K562 (cell line): ENCODE results near the gene CTSZ. TPM values are rescaled to one million over a fixed set of nuclear protein-coding genes. Genes with fewer than 3 reads are reported as not detected.

Experiments used
- ATAC-seq: fragments of 200-7000 bp; cut with Tn5 transposase; 3 replicates; pipeline ENCODE4 v1.9.1; 2020; ENCODE audit warnings: moderate library complexity
- BruUV-seq: library from RNA; stranded (reverse); fragments of 400-500 nt; replicated peaks from 2 replicates; lab custom pipeline; 2021; lab: Mats Ljungman, UMichigan
- CTCF ChIA-PET: fragments of 300-600 bp; formaldehyde crosslinking; extraction: SDS; loops from one replicate; lab custom pipeline; 2021; ENCODE audit warnings: low intra/inter-chr PET ratio; lab: Yijun Ruan, JAX
- POLR2A ChIA-PET: fragments of 300-600, 350-650 bp; sonication (Branson Sonifier 250); formaldehyde crosslinking; extraction: SDS; loops from one replicate; lab custom pipeline; 2021; ENCODE audit warnings: antibody characterized with exemption, inconsistent platforms; lab: Yijun Ruan, JAX
- DNase-seq, 4 experiments: peaks; one replicate each; pipeline versions ENCODE4 v3.0.0 to v3.0.0-alpha.2; 2011 to 2018; ENCODE audit warnings: low spot score in 3 of 4, mixed read lengths in 3 of 4; ENCODE audit errors: extremely low read depth in 1 of 4
- FAIRE-seq: peaks from 2 replicates; lab custom pipeline; 2011; peaks lifted over from hg19 to GRCh38; lab: Jason Lieb, UNC
- H2AFZ ChIP-seq: 2 replicates; pipeline ENCODE4 v1.6.0; 2011; ENCODE audit warnings: low read depth, low read length, control low read depth, inconsistent platforms
- H3K27ac ChIP-seq: fragments of 200-600 bp; 3 replicates; pipeline ENCODE4 v1.8.0; 2011; ENCODE audit warnings: low read depth, mild to moderate bottlenecking, control low read depth, inconsistent platforms, low read length, moderate library complexity, mixed read lengths; ENCODE audit errors: extremely low read depth
- H3K27me3 ChIP-seq, 2 experiments: fragments of 300-600 bp in 1 of 2; 2 replicates in 1 of 2; 3 replicates in 1 of 2; pipeline versions ENCODE4 v1.6.0 to v1.8.0; 2011; ENCODE audit warnings: inconsistent platforms in 2 of 2, low read length in 2 of 2, mild to moderate bottlenecking in 1 of 2, mixed read lengths in 1 of 2, moderate library complexity in 1 of 2; ENCODE audit not compliant: control insufficient read depth in 2 of 2, insufficient read depth in 2 of 2
- H3K36me3 ChIP-seq: fragments of 300-600 bp; 3 replicates; pipeline ENCODE4 v1.8.0; 2011; ENCODE audit warnings: mild to moderate bottlenecking, low read length, inconsistent platforms; ENCODE audit not compliant: control insufficient read depth, insufficient read depth
- H3K4me1 ChIP-seq, 2 experiments: fragments of 200-600 bp in 1 of 2; replicated peaks in 1 of 2; 2 replicates in 1 of 2; 3 replicates in 1 of 2; pipeline versions ENCODE4 v1.5.1 to v1.8.0; 2011; ENCODE audit warnings: inconsistent platforms in 2 of 2, low read length in 2 of 2, mild to moderate bottlenecking in 1 of 2, mixed read lengths in 1 of 2, moderate library complexity in 1 of 2; ENCODE audit not compliant: control insufficient read depth in 2 of 2, insufficient read depth in 2 of 2
- H3K4me2 ChIP-seq: 2 replicates; pipeline ENCODE4 v1.6.1; 2011; ENCODE audit warnings: low read length, control low read depth, inconsistent platforms, mixed read lengths; ENCODE audit not compliant: insufficient read depth
- H3K4me3 ChIP-seq: fragments of 200-600 bp; sonication (generic), shearing (Covaris generic); 2 replicates; pipeline ENCODE4 v1.5.1; 2016; ENCODE audit warnings: control low read depth, inconsistent platforms
- H3K79me2 ChIP-seq: fragments of 200-600 bp; 3 replicates; pipeline ENCODE4 v1.8.0; 2011; ENCODE audit warnings: low read length, inconsistent platforms; ENCODE audit not compliant: control insufficient read depth, insufficient read depth
- H3K9ac ChIP-seq, 2 experiments: 2 replicates each; pipeline versions ENCODE4 v1.6.0 to v1.6.1; 2011; ENCODE audit warnings: low read depth in 2 of 2, low read length in 2 of 2, control low read depth in 1 of 2, inconsistent platforms in 1 of 2, mild to moderate bottlenecking in 1 of 2, mixed read lengths in 1 of 2; ENCODE audit not compliant: insufficient read depth in 1 of 2
- H3K9me1 ChIP-seq: one replicate; pipeline ENCODE4 v1.6.0; 2011; ENCODE audit warnings: inconsistent platforms, mild to moderate bottlenecking, low read length, moderate library complexity; ENCODE audit not compliant: control insufficient read depth, insufficient read depth
- H3K9me3 ChIP-seq: replicated peaks from 2 replicates; pipeline ENCODE4 v1.5.1; 2011; ENCODE audit warnings: low read depth, low read length, inconsistent platforms; ENCODE audit not compliant: control insufficient read depth, insufficient read depth
- H4K20me1 ChIP-seq: replicated peaks from 2 replicates; pipeline ENCODE4 v1.6.1; 2011; ENCODE audit warnings: low read length, inconsistent platforms, mixed read lengths; ENCODE audit not compliant: control insufficient read depth, insufficient read depth
- CREBBP ChIP-seq: IDR thresholded peaks from one replicate; pipeline ENCODE4 v1.6.1; 2012; ENCODE audit warnings: low read depth, mild to moderate bottlenecking, control low read depth, inconsistent platforms, low read length
- ETV6 ChIP-seq, 3 experiments: fragments of 150-350 bp in 1 of 3; sonication (generic) in 1 of 3; formaldehyde crosslinking in 1 of 3; IDR thresholded peaks; 2 replicates each; pipeline versions ENCODE4 v1.6.1 to v1.8.0; 2014 to 2022; ENCODE audit warnings: borderline replicate concordance in 2 of 3, low read depth in 2 of 3, antibody characterized with exemption in 1 of 3, low read length in 1 of 3, mild to moderate bottlenecking in 1 of 3, missing genetic modification reagents in 1 of 3
- RBM15 ChIP-seq: fragments of 200-400 bp; formaldehyde crosslinking; IDR thresholded peaks from 2 replicates; pipeline ENCODE4 v1.6.1; 2018; ENCODE audit warnings: mild to moderate bottlenecking, low read length, moderate library complexity; ENCODE audit not compliant: insufficient read depth
- SETDB1 ChIP-seq: IDR thresholded peaks from one replicate; pipeline ENCODE4 v1.6.1; 2012; ENCODE audit warnings: low read length, control low read depth, inconsistent platforms
- TOE1 ChIP-seq, 2 experiments: fragments of 450-650 bp in 1 of 2; sonication (generic) in 1 of 2; formaldehyde crosslinking in 1 of 2; IDR thresholded peaks; 2 replicates each; pipeline versions ENCODE4 v1.7.1 to v1.8.0; 2016 to 2022; ENCODE audit warnings: borderline replicate concordance in 2 of 2, mild to moderate bottlenecking in 2 of 2, antibody characterized with exemption in 1 of 2, inconsistent platforms in 1 of 2, low read depth in 1 of 2, missing genetic modification reagents in 1 of 2, moderate library complexity in 1 of 2
- TSHZ1 ChIP-seq: fragments of 250-450 bp; sonication (Bioruptor Pico); IDR thresholded peaks from 2 replicates; pipeline ENCODE4 v1.4.0; 2020; ENCODE audit warnings: mild to moderate bottlenecking, moderate library complexity
- ZNF174 ChIP-seq: fragments of 250-450 bp; sonication (Bioruptor Pico); IDR thresholded peaks from 2 replicates; pipeline ENCODE4 v1.4.0; 2020; ENCODE audit warnings: mild to moderate bottlenecking
- ZNF324 ChIP-seq: fragments of 250-450 bp; sonication (Bioruptor Pico); IDR thresholded peaks from 2 replicates; pipeline ENCODE4 v1.4.0; 2020; ENCODE audit warnings: mild to moderate bottlenecking
- ZNF589 ChIP-seq: fragments of 200-800 bp; sonication (Bioruptor generic); IDR thresholded peaks from 2 replicates; pipeline ENCODE4 v1.6.1; 2016; ENCODE audit warnings: low read depth, missing genetic modification characterization, missing compliant biosample characterization
- WGBS: fragments of 100-300 bp; shearing (Covaris generic); methylation state at CpG from one replicate; pipeline ENCODE4 v1.1.6; 2016; ENCODE audit warnings: low coverage, mixed read lengths; ENCODE audit not compliant: insufficient coverage; ENCODE audit errors: missing lambda C conversion rate; 5-methylcytosine and 5-hydroxymethylcytosine counted together
- in situ Hi-C: fragments of 300-500 bp; cut with MboI; formaldehyde crosslinking; loops from 4 replicates; pipeline ENCODE4 v1.15.0; 2018; ENCODE audit warnings: inconsistent platforms, mixed read lengths
- intact Hi-C: fragments of 100-400 bp; cut with micrococcal nuclease; formaldehyde crosslinking; loops from 2 replicates; pipeline ENCODE4 v1.14.2; 2022
- polyA plus RNA-seq, 8 experiments: library from polyadenylated mRNA; depleted of rRNA in 4 of 8; stranded (reverse) in 5 of 8; unstranded in 3 of 8; fragments of >200 nt; fragmentation: Nextera tagmentation in 2 of 8; fragmentation: Illumina TruSeq in 1 of 8; extraction: Ambion mirVana in 2 of 8; extraction: Trizol in 1 of 8; gene quantifications; 2 replicates each; pipeline versions ENCODE4 v1.2.1 to v1.2.3, GENCODE V29; 2011 to 2014; ENCODE audit warnings: inconsistent platforms in 1 of 8, missing spikeins in 1 of 8
- total RNA-seq, 7 experiments: library from RNA; depleted of rRNA in 6 of 7; stranded (reverse); fragments of >200 nt in 6 of 7; fragmentation: Illumina TruSeq in 2 of 7; extraction: Trizol in 2 of 7; gene quantifications; 2 replicates each; pipeline versions ENCODE4 v1.2.1 to v1.2.3, GENCODE V29; 2011 to 2021; ENCODE audit warnings: low replicate concordance in 1 of 7
- TF ChIP-seq, protein P1 (sequence below): IDR thresholded peaks from 2 replicates; pipeline ENCODE4 v1.6.1; 2016; ENCODE audit warnings: missing genetic modification characterization, missing compliant biosample characterization
- TF ChIP-seq, protein P2 (sequence below): fragments of 450-650 bp; formaldehyde crosslinking; IDR thresholded peaks from 2 replicates; pipeline ENCODE4 v1.4.0; 2020; ENCODE audit warnings: mild to moderate bottlenecking
- TF ChIP-seq, protein P3 (sequence below): sonication (generic); formaldehyde crosslinking; IDR thresholded peaks from 2 replicates; pipeline ENCODE4 v1.8.1; 2023; ENCODE audit warnings: mild to moderate bottlenecking, missing genetic modification reagents

Gene CTSZ
- total and polyA plus RNA-seq, 9 of the 15 experiments (the other 6 are each of a cell fraction or from before 2014, with no cell fraction given): 1.6 to 143 (median 82.8) TPM

DNA sequence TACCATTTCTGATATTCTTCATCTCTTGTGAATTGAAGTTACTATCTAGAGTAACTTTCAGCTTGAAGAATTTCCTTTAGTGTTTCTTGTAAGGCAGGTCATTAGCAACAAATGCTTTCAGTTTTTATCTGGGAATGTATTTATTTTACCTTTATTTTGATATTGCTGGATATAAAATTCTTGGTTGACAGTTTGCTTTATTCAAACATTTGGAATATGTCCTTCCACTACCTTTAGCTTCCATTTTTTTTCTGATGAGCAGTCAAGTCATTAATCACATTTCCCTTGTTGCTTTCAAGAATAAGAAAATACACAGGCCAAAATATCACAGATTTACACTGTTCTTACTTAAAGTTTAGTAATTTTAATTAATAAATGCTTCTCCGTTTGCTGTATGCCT, 31.7 kb downstream of the CTSZ start (continued):
- TF ChIP-seq TSHZ1 (CRISPR knock-in tag): no peak

- CTCF ChIA-PET: no interaction called here
- Histone ChIP-seq H3K36me3 (no peaks in the 10 kb centered on the region), H4K20me1 (no peaks in the 10 kb centered on the region), H3K9me3 (no peaks in the 10 kb centered on the region), H3K27me3 (peaks cover 13 to 16% of the 10 kb centered on the region in 2 experiments; a peak in 4 of 5 replicates), H3K4me1 (no peaks in the 10 kb centered on the region; a peak in 1 of 5 replicates), H2AFZ (no peak overlapping the region), H3K27ac (no peak overlapping the region), H3K9ac (no peak overlapping the region), H3K4me3 (no peak overlapping the region), H3K9me1 (no peaks in the 10 kb centered on the region), H3K4me2 (no peak overlapping the region), H3K79me2 (no peaks in the 10 kb centered on the region)
- BruUV-seq: no TSS peak
- in situ Hi-C loops: loop anchor here (10.0 kb wide), 1 partner anchor 251 kb away; no protein-coding TSS in a partner anchor
- intact Hi-C loops: no loop called here
- no peak for ATAC-seq
- no CpG with 5 or more reads among the region's 3 CpGs for WGBS
- no peak for FAIRE-seq
- DNase-seq: no peak
- POLR2A ChIA-PET: interaction anchor here (0.6 kb wide), 1 partner anchor 174 kb away, joined by 4 read pairs; no protein-coding TSS in a partner anchor
- no peak for TF ChIP-seq SETDB1
- TF ChIP-seq CREBBP: no peak
- TF ChIP-seq ZNF174 (CRISPR knock-in tag): no peak
- no peak for TF ChIP-seq TOE1 (IDR thresholded peaks at IDR 0.05; ENCODE audit: borderline replicate concordance)
- no peak for TF ChIP-seq TOE1 (CRISPR knock-in tag; IDR thresholded peaks at IDR 0.05; ENCODE audit: borderline replicate concordance, low read depth)
- TF ChIP-seq, protein P1, sequence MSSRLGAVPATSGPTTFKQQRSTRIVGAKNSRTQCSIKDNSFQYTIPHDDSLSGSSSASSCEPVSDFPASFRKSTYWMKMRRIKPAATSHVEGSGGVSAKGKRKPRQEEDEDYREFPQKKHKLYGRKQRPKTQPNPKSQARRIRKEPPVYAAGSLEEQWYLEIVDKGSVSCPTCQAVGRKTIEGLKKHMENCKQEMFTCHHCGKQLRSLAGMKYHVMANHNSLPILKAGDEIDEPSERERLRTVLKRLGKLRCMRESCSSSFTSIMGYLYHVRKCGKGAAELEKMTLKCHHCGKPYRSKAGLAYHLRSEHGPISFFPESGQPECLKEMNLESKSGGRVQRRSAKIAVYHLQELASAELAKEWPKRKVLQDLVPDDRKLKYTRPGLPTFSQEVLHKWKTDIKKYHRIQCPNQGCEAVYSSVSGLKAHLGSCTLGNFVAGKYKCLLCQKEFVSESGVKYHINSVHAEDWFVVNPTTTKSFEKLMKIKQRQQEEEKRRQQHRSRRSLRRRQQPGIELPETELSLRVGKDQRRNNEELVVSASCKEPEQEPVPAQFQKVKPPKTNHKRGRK: 0 out of 2 replicates have a peak, but pooled peaks have one; percentile 21
- TF ChIP-seq, protein P2, sequence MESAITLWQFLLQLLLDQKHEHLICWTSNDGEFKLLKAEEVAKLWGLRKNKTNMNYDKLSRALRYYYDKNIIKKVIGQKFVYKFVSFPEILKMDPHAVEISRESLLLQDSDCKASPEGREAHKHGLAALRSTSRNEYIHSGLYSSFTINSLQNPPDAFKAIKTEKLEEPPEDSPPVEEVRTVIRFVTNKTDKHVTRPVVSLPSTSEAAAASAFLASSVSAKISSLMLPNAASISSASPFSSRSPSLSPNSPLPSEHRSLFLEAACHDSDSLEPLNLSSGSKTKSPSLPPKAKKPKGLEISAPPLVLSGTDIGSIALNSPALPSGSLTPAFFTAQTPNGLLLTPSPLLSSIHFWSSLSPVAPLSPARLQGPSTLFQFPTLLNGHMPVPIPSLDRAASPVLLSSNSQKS (CRISPR knock-in tag): no peak
- no peak for TF ChIP-seq ZNF589
- TF ChIP-seq, protein P3, sequence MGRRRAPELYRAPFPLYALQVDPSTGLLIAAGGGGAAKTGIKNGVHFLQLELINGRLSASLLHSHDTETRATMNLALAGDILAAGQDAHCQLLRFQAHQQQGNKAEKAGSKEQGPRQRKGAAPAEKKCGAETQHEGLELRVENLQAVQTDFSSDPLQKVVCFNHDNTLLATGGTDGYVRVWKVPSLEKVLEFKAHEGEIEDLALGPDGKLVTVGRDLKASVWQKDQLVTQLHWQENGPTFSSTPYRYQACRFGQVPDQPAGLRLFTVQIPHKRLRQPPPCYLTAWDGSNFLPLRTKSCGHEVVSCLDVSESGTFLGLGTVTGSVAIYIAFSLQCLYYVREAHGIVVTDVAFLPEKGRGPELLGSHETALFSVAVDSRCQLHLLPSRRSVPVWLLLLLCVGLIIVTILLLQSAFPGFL (CRISPR knock-in tag): no peak
- TF ChIP-seq RBM15: no peak
- 0 out of 4 replicates have a peak, but pooled peaks of 1 of the 2 experiments have one; percentile 30 for TF ChIP-seq ETV6 (IDR thresholded peaks at IDR 0.05; ENCODE audit: borderline replicate concordance in 1 of 2, low read depth in 2 of 2, low read length in 1 of 2)
- no peak for TF ChIP-seq ETV6 (CRISPR knock-in tag; IDR thresholded peaks at IDR 0.05; ENCODE audit: borderline replicate concordance)
- no peak for TF ChIP-seq ZNF324 (CRISPR knock-in tag)
Observed at GRCh38 chr20:58973866-58974265, 33.2 kb downstream of the CTSZ start.
